Stimulated activated CD8-positive, alpha-beta memory T cell treated with anti-CD3 and anti-CD28 coated beads, Interleukin-12 subunit alpha, Interleukin-12 subunit beta, amount 100 ng/mL, for 24 hours (primary cell): ENCODE data around the gene QKI.

Experiments used
- DNase-seq: peaks from one replicate; pipeline ENCODE4 v3.0.0-alpha.2; 2020; ENCODE audit errors: extremely low read depth

QKI gene

DNA sequence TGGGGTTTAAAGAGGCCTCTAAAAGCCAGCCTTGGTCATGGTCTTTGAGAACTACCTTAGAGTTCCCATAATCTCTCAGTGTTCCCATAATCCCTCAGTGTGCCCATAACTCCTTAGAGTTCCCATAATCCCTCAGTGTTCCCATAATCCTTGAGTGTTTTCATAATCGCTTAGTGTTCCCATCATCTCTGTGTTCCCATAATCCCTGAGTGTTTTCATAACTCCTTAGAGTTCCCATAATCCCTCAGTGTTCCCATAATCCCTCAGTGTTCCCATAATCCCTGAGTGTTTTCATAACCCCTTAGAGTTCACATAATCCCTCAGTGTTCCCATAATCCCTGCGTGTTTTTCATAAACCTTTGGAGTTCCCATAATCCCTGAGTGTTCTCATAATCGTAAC, 199.2 kb downstream of the QKI start:
- DNase-seq, result no peak

DNA sequence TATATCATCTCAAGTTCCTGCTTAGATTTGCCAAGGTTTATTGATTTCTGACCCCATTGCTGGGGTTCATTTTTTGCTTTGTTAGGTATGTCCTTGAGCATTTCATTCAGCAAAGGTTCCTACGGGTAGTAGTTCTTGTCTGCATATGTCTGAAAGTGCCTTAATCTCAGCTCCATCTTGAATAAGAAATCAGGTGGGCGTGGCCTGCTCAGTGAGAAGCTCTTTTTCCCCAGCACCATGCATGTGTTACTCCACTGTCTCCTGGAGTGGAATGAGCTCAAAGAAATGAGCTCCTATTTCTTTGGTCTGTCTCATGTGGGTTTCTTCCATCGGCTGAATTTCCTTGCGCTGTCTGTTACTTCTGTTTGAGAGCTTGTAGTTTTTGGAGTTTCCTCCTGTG, 201.9 kb downstream of the QKI start:
- no peak for DNase-seq

DNA sequence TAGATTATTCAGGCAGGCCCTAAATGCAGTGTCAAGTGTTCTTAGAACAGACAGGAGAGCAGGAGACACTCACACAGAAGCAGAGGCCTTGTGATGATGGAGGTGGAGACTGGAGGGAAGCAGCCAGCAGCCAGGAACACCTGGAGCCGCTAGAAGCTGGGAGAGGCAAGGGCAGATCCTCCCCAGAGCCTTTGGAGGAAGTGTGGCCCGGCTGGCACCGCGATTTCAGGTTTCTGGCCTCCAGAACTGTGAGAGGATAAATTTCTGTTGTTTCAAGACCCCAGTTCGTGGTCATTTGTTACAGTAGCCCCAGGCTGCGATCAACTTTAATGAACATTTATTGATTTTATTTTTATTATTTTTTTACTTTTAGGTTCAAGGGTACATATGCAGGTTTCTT, 203.0 kb downstream of the QKI start:
- no peak for DNase-seq

DNA sequence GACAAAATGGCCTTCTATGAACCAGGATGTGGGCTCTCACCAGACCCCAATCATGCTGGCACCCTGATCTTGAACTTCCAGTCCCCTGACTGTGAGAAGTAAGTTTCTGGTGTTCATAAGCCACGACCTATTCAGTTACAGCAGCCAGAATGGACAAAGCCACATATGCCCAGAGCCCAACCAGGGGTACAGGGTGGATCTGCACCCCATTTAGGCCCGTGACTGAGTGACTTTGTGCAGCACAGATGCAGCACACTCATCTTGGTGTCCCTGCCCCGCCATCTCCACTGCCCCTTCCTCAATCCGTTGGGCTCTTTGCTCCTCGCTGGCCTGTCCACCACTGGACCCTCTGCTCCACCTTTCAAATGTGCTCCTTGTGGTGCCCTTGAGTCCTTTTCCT, 205.6 kb downstream of the QKI start:
- DNase-seq, result no peak

DNA sequence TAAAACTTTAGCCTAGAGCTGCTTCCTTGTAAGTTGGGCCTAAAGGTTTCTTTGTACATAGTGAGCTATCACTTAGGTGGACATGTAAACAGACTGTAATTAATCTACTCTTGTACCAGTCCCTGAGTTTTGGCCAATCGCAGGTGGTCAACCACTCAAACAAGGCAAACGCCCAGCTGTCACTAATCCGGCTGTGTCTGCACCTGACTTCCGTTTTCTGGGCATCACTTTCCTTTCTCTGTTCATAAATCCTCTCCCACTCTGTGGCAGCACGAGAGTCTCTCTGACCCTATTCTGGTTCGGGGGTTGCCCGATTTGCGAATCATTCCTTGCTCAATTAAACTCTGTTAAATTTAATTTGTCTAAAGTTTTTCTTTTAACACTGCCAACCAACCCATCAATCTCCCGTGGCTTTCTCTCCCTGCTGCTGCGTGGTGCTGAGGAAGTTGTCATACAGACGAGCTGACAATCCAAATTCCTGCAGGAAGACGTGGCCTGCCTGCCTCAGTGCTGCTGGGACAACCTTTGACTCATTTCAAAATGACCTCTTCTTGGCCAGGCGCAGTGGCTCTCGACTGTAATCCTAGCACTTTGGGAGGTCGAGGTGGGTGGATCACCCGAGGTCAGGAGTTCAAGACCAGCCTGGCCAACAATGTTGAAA, 206.3 kb downstream of the QKI start:
- DNase-seq, result no peak

DNA sequence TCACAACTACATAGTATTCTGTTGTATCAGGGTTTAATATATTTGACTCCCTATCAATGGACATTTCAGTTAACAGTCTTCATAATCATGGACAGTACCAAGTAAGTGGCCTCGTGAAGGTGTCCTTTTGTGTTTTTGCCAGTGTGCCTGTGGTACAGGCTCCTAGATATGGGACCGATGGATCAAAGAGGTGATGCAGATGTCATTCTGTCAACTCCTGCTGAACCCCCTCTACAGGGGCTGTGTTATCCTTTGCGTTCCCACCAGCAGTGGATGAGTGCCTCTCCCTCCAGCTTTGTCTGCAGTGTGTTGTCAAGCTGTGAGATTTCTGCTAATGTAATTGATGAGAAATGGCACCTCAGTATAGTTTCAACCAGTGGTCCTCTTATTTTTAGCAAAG, 210.7 kb downstream of the QKI start:
- DNase-seq, result no peak

DNA sequence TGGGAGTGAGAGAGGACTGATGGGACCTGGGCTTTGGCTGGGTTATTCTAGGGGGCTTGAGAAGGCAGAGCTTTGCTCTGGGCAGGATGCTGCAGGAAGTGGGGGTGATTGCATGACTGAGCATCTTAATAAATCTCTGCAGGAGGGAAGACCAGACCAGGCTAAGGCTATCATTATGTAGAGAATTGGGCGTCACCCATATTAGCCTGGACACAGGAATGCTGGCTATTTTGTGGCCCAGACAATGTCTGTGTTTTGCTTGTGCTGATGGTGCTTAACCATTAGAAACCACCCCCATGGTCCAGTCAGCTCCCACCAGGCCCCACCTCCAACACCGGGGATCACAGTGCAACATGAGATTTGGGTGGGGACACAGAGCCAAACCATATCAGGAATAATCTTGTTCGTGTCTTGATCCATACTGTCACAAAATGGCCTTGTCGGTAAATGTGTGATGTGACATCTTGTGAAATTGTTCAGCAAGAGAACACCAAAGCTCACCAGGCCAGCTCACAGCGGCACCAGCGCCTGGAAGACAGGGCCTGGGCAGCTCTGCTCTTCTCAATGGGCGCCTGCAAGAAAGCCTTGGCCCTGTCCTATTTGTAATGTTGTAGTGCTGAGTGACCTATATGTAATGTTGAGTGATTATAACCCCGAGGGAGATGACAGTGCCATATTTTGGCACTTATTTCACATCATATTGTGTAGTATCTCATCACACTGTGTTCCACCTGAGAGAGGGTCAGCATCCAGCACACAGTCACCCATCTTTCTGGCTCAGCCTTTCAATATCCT, 211.8 kb downstream of the QKI start:
- no peak for DNase-seq

DNA sequence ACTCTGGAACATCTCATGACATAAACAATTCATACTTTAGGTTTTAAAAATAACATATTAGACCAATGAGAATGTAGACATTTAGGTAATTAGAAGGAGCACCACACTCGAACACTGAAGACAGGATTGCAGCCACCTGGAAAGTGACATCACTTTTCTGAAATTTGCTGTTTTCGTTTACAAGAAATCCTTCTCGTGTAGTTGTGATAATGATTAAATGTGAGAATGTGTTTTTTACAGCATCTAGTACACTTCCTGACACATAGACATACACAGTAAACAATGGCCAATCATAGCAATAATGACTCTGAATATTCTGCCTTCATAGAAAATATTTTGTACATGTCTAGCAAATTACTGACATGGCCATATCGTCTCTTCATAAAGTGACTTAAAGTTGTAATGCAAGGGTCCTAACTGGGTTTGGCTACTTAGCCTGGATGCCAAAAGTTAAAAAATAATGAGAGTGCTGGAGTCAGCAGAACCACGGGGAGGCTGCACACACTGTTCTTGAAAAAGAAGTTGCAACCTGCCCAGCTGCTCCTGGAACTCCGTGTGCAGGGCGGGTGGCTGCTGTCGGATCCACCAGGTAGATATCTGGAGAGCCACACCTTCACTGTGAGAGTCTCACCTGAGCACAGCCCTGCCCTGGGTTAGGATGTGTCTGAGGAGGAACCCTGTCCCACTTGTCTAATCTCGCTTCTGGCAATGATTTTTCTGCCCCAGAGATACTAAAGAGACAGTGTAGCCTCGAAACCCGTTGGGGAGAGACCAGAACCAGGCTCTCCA, 212.9 kb downstream of the QKI start:
- no peak for DNase-seq
